Stimulated activated CD4-positive, alpha-beta T cell treated with anti-CD3 and anti-CD28 coated beads, Interleukin-1b, Interleukin-23, amount 100 ng/mL, for 24 hours (primary cell): Measurements from ENCODE around the gene PDGFA.
"Not testable (repeated sequence)": the region's sequence is repeated elsewhere in the genome, so short reads cannot be mapped to it uniquely, and the experiment has no call there.

ENCODE experiments used
- DNase-seq, 4 experiments: peaks; one replicate each; pipeline ENCODE4 v3.0.0-alpha.2; 2020; ENCODE audit warnings: low read depth in 4 of 4, low spot score in 1 of 4

The PDGFA gene

GRCh38 chr7:552151-552867 is 32.7 kb upstream of the PDGFA start:
- not testable (repeated sequence) for DNase-seq

- DNase-seq = not testable (repeated sequence)
These were observed 31.9 kb upstream of the PDGFA start for GRCh38 chr7:551615-551970.

DNA sequence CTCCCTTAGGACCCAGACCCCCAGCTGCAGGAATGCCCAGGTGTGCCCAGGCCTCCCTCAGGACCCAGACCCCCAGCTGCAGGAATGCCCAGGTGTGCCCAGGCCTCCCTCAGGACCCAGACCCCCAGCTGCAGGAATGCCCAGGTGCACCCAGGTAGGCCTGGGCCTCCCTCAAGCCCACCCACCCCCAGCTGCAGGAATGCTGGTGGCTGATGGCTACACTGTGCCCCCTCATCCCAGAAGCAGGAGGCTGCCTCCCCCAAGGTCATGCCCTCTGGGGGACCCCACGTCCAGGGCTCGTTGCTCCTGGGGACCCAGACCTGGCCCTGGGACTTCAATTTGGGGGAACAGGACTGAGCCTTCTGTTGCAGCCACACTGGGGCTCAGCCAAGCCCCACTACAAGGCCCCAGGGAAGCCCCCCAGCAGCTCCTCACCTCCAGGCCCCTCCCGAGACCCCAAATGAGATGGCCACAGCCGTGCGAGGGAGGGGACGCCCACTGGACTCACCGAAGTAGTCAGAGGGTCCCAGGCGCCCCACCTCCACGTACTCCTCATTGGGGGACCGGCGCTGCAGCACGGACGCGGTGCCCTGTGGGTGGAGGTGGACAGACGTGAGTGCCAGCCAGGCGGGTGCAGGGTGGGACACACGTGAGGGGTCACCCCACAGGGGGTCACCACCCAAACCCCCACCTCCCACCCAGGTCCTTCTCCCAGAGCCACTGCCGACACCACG is 31.4 kb upstream of the PDGFA start:
- no peak for DNase-seq

- no peak for DNase-seq
These were observed 30.4 kb upstream of the PDGFA start for GRCh38 chr7:549891-550625.

- no peak for DNase-seq
These were observed 29.6 kb upstream of the PDGFA start for GRCh38 chr7:549066-549890.

DNA sequence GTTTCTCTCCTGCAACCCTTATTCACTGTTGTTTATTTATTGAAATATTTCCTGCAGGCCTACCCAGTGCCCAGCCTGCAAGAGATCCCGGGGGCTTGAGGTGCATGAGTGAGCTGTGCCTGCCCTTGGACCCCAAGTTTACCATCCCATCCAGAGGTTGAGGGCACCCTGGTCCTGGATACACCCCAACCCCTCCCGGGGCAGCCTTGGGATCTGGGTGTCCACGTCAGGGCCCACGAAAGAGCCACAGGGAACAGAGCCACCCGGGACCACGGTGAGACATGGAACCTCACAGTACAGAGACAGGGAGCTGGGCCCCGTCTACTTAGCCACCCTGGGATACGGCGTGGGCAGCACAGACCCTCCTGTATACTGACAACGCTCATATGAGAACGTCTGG is 28.8 kb upstream of the PDGFA start:
- DNase-seq = no peak

DNA sequence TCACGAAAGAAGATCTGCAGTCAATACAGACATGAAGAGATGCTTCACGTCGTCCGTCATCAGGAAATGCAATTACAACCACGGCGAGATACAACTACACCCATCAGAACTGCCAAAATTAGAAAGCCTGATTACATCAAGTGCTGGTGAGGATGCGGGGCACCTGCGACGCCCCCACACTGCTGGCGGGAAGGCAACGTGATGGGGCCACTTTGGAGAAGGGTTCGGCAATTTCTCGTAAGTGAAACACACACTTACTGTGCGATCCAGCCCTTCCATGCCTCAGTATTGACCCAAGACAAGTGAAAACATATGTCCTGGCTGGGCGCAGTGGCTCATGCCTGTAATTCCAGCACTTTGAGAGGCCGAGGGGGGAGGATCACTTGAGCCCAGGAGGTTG is 25.8 kb upstream of the PDGFA start:
- DNase-seq = no peak

- no peak for DNase-seq
These were observed 24.9 kb upstream of the PDGFA start for GRCh38 chr7:544338-545221.

DNA sequence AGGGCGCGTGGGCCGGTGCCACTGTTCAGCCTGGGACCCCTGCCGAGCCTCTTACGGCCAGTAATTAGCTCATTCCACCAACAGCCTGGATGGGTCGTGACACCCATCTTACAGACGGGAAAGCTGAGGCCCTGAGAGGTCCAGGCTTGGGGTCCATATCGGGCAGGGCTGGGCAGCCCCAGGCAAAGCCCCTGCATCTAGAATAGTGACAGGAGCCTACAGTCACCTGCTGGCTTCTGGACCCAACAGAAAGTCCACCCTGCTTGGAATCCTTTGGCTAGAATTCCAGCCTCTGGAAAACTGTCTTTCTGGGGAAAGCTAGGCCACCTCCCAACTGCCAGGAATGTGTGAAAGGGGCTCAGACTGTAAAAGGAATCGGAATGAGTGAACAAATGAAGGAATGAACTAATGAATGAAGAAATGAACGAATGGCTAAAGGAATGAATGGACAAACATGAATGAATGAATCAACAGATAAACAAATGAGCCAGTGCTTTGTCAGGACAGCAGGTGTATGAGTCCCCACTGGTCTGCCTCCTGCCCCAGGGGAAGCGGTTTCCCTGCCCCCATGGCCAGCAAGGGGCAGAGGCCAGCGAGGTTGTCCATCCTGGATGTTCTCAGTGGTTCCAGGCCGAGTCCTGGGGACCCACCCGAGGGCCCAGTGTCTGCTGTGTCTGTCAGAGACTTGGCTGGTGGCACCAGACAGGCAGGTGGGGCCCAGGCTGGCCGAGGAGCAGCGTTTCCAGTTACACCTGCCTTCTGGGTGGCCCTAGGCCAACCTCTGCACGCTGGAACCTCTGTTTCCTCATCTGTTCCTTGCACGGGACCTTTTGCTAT is 24.1 kb upstream of the PDGFA start:
- no peak for DNase-seq

GRCh38 chr7:542713-543500 is 23.3 kb upstream of the PDGFA start:
- DNase-seq = no peak

DNA sequence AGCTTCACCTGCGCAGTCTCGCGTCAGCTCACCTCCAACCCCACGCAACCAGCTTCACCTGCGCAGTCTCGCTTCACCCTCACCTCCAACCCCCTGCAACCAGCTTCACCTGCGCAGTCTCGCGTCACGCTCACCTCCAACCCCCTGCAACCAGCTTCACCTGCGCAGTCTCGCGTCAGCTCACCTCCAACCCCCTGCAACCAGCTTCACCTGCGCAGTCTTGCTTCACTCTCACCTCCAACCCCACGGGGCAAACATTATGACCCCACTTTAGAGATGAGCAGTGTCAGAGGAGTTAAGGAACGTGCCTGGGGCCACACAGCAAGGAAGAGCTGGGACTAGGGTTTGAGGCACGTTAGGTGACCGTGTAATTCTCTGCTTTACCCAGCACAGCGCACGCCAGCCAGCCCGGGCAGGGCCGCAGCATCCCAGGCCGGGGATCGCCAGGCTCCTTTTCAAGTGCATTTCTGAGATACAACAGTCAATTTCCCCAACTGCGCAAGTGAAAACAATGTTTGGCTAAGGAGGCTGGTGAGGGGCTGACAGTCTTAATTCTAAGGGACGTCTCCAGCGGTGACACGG is 22.6 kb upstream of the PDGFA start:
- no peak for DNase-seq

GRCh38 chr7:541661-542060 is 22.0 kb upstream of the PDGFA start:
- DNase-seq = no peak

DNA sequence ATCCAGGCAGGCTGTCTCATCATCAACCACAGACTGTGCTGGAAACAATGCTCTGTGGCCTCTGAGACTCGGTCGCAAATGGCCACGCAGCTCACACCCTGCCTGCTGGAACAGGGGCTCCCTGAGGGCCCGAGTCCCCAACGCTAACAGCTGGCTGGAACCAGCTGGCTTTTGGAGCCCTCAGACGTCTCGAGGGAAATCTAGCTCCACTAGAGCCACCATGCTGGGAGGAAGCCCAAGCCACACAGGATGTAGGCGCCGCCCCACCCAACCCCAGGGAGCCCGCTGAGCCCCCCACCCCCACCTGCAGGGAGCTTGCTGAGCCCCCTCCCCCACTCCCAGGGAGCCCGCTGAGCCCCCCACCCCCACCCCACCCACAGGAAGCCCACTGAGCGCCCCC is 21.4 kb upstream of the PDGFA start:
- no peak for DNase-seq

GRCh38 chr7:540579-540978 is 20.9 kb upstream of the PDGFA start:
- no peak for DNase-seq

- no peak for DNase-seq
These were observed 20.2 kb upstream of the PDGFA start for GRCh38 chr7:539731-540411.

DNA sequence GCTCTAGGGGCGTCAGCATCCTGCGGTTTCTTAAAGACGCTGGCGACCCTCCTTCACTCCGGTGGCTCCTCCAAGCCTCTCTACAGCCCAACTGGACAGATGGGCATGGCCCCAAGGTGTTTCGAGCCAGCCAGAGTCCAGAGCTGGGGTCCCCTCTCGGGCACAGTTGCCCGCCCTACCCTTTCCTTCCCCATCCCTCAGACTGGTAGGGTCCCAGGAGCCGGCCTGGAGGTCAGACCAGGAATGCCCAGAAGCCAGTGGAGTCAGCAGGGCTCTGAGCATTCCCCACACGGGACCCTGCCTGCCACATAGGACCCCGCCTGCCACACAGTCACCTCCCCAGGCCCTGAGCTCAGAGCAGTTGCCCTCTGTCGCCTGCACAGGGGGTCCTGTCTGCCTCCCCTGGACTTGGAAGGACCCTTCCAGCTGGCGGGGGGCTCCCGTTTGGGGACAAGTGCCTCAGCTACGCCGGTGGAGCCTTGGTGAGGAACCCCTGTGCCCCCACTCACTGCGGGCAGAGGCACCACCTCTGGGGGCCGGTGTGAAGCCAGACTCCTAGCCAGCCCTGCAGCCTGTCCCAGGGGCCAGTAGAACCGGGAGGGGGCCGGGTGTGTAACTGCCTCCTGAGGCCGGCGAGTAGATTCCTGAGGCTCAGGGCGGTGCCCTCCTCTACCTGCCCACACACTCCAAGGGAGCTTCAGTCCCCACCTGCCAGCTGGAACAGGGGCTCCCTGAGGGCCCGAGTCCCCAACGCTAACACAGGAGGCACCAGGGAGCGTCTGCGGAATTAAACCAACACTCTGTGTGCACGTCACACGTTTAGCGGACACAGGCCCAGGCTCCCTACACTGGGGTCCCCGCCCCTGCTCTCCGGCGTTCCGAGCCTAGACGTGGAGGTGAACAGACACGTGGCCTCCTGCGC is 19.4 kb upstream of the PDGFA start:
- DNase-seq = no peak
